Measurements from ENCODE around the gene MUSTN1. TPM values are rescaled to one million over a fixed set of nuclear protein-coding genes. Genes with fewer than 3 reads are reported as not detected.

The MUSTN1 gene
- polyA plus RNA-seq, 1 donor (not counting 4 experiments of a cell fraction or from before 2014, with no cell fraction given): not detected

DNA sequence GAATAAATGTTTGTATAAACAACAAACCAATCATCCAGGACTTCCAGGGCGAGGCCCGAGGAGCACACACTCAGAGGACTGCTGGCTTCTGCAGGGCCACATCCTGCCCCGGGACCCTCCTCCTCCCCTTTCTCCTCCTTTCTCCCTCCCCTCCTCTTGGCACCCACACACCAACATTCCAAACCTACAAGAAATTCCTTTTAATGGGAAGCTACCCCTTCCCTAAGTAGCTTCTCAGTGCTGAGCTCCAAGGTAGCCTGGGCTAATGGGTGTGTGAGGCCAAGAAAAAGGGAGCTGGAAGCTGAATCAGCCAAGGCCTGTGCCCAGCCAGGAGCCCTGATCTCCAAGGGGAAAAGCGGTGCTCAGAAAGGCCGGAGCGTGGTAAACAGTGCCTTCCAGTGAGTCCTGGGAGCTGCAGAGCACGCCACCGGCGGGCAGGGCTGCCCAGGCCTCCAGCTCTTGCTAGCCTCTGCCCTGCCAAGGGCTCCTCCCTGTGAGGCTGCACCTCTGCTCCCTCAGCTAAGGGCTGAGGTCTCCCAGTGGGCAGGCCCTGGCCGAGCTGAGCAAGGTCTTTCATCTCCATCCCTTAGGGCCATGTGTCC is 36.3 kb downstream of the MUSTN1 start:
- peaks cover 2% of the 10 kb centered on the region for H3K9me1 ChIP-seq (ENCODE audit: control insufficient read depth, extremely low read depth, insufficient read depth, low read length)
- no peak overlapping the region for H3K9ac ChIP-seq (ENCODE audit: control insufficient read depth, extremely low read depth, insufficient read depth, low read length)
- peaks cover 4% of the 10 kb centered on the region for H3K4me1 ChIP-seq (ENCODE audit: control insufficient read depth, extremely low read depth, insufficient read depth, low read length)
- no peaks in the 10 kb centered on the region for H4K20me1 ChIP-seq (ENCODE audit: control insufficient read depth, extremely low read depth, insufficient read depth, low read length)
- FAIRE-seq (no peak), DNase-seq (ENCODE audit: low read depth, low spot score) (no peak)
- no peak overlapping the region for H2AFZ ChIP-seq (ENCODE audit: control insufficient read depth, low read length)
- H3K79me2 ChIP-seq (ENCODE audit: control insufficient read depth, insufficient read depth, low read length): no peaks in the 10 kb centered on the region
- H3K4me2 ChIP-seq (ENCODE audit: control insufficient read depth, extremely low read depth, insufficient read depth, low read depth, low read length): no peak overlapping the region
- no peaks in the 10 kb centered on the region for H3K36me3 ChIP-seq (ENCODE audit: control insufficient read depth in 2 of 2, extremely low read depth in 1 of 2, insufficient read depth in 2 of 2, low read length in 2 of 2)
- H3K9me3 ChIP-seq (ENCODE audit: control insufficient read depth, low read depth, low read length): no peaks in the 10 kb centered on the region
- no peak overlapping the region for H3K4me3 ChIP-seq (ENCODE audit: control insufficient read depth in 2 of 3, extremely low read depth in 1 of 3, insufficient read depth in 2 of 3, low read depth in 1 of 3, low read length in 3 of 3)
- TF ChIP-seq EZH2 (IDR thresholded peaks at IDR 0.05; ENCODE audit: low read length): no peak
- TF ChIP-seq, protein P1, sequence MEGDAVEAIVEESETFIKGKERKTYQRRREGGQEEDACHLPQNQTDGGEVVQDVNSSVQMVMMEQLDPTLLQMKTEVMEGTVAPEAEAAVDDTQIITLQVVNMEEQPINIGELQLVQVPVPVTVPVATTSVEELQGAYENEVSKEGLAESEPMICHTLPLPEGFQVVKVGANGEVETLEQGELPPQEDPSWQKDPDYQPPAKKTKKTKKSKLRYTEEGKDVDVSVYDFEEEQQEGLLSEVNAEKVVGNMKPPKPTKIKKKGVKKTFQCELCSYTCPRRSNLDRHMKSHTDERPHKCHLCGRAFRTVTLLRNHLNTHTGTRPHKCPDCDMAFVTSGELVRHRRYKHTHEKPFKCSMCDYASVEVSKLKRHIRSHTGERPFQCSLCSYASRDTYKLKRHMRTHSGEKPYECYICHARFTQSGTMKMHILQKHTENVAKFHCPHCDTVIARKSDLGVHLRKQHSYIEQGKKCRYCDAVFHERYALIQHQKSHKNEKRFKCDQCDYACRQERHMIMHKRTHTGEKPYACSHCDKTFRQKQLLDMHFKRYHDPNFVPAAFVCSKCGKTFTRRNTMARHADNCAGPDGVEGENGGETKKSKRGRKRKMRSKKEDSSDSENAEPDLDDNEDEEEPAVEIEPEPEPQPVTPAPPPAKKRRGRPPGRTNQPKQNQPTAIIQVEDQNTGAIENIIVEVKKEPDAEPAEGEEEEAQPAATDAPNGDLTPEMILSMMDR (optimal IDR thresholded peaks at IDR 0.05 in 1 of 3, IDR thresholded peaks at IDR 0.05 in 1 of 3, conservative IDR thresholded peaks at IDR 0.05 in 1 of 3; ENCODE audit: extremely low read depth in 1 of 3, insufficient read depth in 2 of 3, low read length in 3 of 3): no peak
- H3K27me3 ChIP-seq (ENCODE audit: control insufficient read depth, extremely low read depth, insufficient read depth, low read length): peaks cover 4% of the 10 kb centered on the region
- dilution Hi-C loops (cut with MboI; ENCODE audit: extremely low pct_ligation_motif_present, low sequenced_read_pairs): no loop called here
- H3K27ac ChIP-seq (ENCODE audit: control insufficient read depth, insufficient read depth, low read length): no peak overlapping the region

DNA sequence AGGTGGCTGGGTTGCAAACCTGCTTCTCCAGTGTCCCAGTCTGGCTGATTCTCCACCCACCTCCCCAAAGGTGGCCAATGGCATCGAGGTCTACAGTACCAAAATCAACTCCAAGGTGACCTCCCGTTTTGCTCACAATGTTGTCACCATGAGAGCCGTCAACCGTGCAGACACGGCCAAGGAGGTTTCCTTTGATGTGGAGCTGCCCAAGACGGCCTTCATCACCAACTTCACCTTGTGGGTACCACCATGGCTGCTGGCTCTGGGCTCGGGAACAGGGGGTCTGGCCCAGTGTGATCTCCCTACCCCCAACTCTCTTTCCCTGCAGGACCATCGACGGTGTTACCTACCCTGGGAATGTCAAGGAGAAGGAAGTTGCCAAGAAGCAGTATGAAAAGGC is 38.4 kb downstream of the MUSTN1 start:
- H4K20me1 ChIP-seq (ENCODE audit: control insufficient read depth, extremely low read depth, insufficient read depth, low read length): no peaks in the 10 kb centered on the region
- no peak overlapping the region for H3K27ac ChIP-seq (ENCODE audit: control insufficient read depth, insufficient read depth, low read length)
- no peak overlapping the region for H3K4me3 ChIP-seq (ENCODE audit: control insufficient read depth in 2 of 3, extremely low read depth in 1 of 3, insufficient read depth in 2 of 3, low read depth in 1 of 3, low read length in 3 of 3)
- H3K4me1 ChIP-seq (ENCODE audit: control insufficient read depth, extremely low read depth, insufficient read depth, low read length): peaks cover 4% of the 10 kb centered on the region
- TF ChIP-seq EZH2 (IDR thresholded peaks at IDR 0.05; ENCODE audit: low read length): no peak
- TF ChIP-seq, protein P1 (optimal IDR thresholded peaks at IDR 0.05 in 1 of 3, IDR thresholded peaks at IDR 0.05 in 1 of 3, conservative IDR thresholded peaks at IDR 0.05 in 1 of 3; ENCODE audit: extremely low read depth in 1 of 3, insufficient read depth in 2 of 3, low read length in 3 of 3): no peak
- dilution Hi-C loops (cut with MboI; ENCODE audit: extremely low pct_ligation_motif_present, low sequenced_read_pairs): no loop called here
- H3K36me3 ChIP-seq (ENCODE audit: control insufficient read depth in 2 of 2, extremely low read depth in 1 of 2, insufficient read depth in 2 of 2, low read length in 2 of 2): no peaks in the 10 kb centered on the region
- H3K9ac ChIP-seq (ENCODE audit: control insufficient read depth, extremely low read depth, insufficient read depth, low read length): no peak overlapping the region
- H3K9me3 ChIP-seq (ENCODE audit: control insufficient read depth, low read depth, low read length): no peaks in the 10 kb centered on the region
- H3K9me1 ChIP-seq (ENCODE audit: control insufficient read depth, extremely low read depth, insufficient read depth, low read length): peaks cover 2% of the 10 kb centered on the region
- DNase-seq (ENCODE audit: low read depth, low spot score) (no peak), FAIRE-seq (no peak)
- no peak overlapping the region for H3K4me2 ChIP-seq (ENCODE audit: control insufficient read depth, extremely low read depth, insufficient read depth, low read depth, low read length)
- H3K27me3 ChIP-seq (ENCODE audit: control insufficient read depth, extremely low read depth, insufficient read depth, low read length): peaks cover 16% of the 10 kb centered on the region
- H2AFZ ChIP-seq (ENCODE audit: control insufficient read depth, low read length): no peak overlapping the region
- no peaks in the 10 kb centered on the region for H3K79me2 ChIP-seq (ENCODE audit: control insufficient read depth, insufficient read depth, low read length)

All from keratinocyte (primary cell).